ENCODE measurements around the gene ADRM1.

ADRM1 gene

DNA sequence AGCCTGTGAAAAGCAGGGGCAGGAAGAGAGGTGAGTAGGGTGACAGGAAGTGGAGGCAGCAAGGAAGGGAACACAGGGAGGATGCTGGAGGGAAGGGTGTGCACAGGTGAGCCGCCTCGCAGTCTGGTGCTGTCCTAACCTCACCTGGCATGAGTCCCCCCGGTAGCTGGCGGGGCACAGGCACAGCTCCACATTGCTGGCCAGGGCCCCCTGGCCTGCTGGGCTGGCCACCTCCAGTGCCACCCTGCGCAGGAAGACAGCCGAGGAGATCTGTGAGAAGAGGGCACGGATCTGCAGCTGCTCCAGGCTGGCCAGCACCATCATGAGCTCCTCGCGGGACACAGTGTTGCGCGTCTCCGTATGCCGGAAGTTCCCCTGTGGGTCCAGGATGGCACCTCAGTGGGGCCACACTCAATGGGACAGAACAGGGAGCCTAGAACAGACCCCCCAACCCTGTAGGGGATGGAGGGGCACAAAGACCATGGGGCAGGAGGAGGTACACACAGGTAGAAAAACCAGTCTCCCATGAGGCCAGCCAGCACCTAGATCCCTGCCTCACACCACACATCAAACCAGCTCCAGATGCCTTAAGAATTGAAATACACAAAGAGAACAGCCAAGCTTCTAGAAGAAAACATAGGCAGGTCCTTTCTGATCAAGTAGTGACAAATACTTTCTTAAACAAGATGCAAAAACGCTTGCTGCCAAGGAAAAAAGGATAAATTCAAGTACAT lies 22.5 kb downstream of the ADRM1 start:
- TF ChIP-seq CTCF (IDR thresholded peaks at IDR 0.05; ENCODE audit: borderline replicate concordance, insufficient read depth, low read depth, low read length), result no peak

DNA sequence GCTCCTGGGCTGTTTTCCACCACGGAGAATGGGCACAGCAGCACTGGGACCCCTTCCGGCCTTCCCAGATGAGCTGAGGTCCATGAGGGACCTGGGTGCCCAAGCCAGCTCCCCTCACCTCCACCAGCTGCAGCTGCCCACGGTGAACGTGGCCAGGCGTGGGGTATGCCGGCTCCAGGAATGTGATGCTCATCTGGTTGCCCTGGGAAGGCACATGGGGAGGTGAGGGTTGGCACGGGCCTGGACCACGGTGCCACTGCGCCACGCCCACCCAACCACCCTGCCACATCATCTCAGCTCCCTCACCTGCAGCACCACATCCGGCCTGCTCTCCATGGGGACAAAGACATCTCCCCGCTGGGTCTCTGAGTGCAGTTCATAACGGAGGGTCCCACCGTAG lies 23.8 kb downstream of the ADRM1 start:
- H3K4me3 ChIP-seq (ENCODE audit: low read depth, low read length), result no peak overlapping the region
- no peak for TF ChIP-seq CTCF (IDR thresholded peaks at IDR 0.05; ENCODE audit: borderline replicate concordance, insufficient read depth, low read depth, low read length)

More for the DNA sequence above, 22.5 kb downstream of the ADRM1 start:
- no peak overlapping the region for H3K4me3 ChIP-seq (ENCODE audit: low read depth, low read length)

GRCh38 chr20:62326959-62327725 lies 24.3 kb downstream of the ADRM1 start:
- H3K4me3 ChIP-seq (ENCODE audit: low read depth, low read length), result no peak overlapping the region
- TF ChIP-seq CTCF (IDR thresholded peaks at IDR 0.05; ENCODE audit: borderline replicate concordance, insufficient read depth, low read depth, low read length), result no peak

DNA sequence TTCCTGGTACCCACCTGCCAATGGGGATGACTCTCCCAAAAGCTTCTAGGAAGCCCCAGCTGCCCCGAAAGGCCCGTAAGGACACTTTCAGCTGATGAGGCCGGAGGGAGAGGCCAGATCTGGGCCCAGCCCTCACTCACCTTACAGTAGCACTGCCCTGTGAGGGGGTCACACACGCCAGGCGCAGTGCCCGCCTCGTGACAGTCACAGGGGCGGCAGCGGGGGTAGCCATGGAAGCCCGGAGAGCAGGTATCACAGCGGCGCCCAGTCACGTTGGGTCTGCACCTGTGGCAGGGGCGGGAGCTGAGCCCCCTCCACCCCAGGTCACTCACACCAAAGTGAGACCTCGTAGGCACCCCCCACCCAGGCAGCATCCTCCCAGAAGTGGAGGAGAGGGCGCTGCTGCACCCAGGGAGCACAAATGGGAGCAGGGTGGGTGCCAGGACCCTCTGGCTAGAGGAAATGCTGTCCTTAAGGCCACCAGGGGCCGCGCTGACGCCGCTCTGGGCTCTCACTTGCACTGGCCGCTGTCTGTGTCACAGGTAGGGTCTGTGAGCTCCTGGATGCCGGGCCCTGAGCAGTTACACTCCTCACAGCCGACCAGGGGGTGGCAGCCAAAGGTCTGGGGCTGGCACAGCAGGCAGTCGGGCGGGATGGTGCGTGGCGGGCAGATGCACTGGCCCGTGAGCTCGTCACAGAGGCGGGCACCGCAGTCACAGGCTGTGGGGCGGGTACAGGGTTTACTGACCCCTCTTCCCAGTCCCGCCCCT lies 25.1 kb downstream of the ADRM1 start:
- no peak for TF ChIP-seq CTCF (IDR thresholded peaks at IDR 0.05; ENCODE audit: borderline replicate concordance, insufficient read depth, low read depth, low read length)
- no peak overlapping the region for H3K4me3 ChIP-seq (ENCODE audit: low read depth, low read length)

GRCh38 chr20:62328684-62329388 lies 26.0 kb downstream of the ADRM1 start:
- no peak overlapping the region for H3K4me3 ChIP-seq (ENCODE audit: low read depth, low read length)
- no peak for TF ChIP-seq CTCF (IDR thresholded peaks at IDR 0.05; ENCODE audit: borderline replicate concordance, insufficient read depth, low read depth, low read length)

GRCh38 chr20:62329389-62330377 lies 26.9 kb downstream of the ADRM1 start:
- H3K4me3 ChIP-seq (ENCODE audit: low read depth, low read length), result no peak overlapping the region
- no peak for TF ChIP-seq CTCF (IDR thresholded peaks at IDR 0.05; ENCODE audit: borderline replicate concordance, insufficient read depth, low read depth, low read length)
